H1 (cell line): Measurements from ENCODE around the gene SH3BGRL3. TPM values are rescaled to one million over a fixed set of nuclear protein-coding genes. Genes with fewer than 3 reads are reported as not detected.

Experiments used
- CTCF ChIA-PET: fragments of 300-600 bp; sonication (Branson Sonifier 250); formaldehyde crosslinking; loops from one replicate; lab custom pipeline; 2021; ENCODE audit not compliant: partially characterized antibody; lab: Charles Lee
- POLR2A ChIA-PET: fragments of 300-600 bp; sonication (Branson Sonifier 250); formaldehyde crosslinking; loops from one replicate; lab custom pipeline; 2021; ENCODE audit warnings: inconsistent platforms; ENCODE audit not compliant: partially characterized antibody; lab: Charles Lee
- DNase-seq, 2 experiments: peaks; one replicate each; pipeline versions ENCODE4 v3.0.0 to v3.0.0-alpha.2; 2010 to 2022; ENCODE audit warnings: low spot score in 2 of 2, low read depth in 1 of 2, mixed read lengths in 1 of 2
- FAIRE-seq: peaks from 2 replicates; lab custom pipeline; 2011; peaks lifted over from hg19 to GRCh38; lab: Jason Lieb, UNC
- H2AFZ ChIP-seq: 2 replicates; pipeline ENCODE4 v1.8.1; 2012; ENCODE audit warnings: low read length, inconsistent platforms
- H2AK5ac ChIP-seq: 2 replicates; pipeline ENCODE4 v1.6.1; 2013; ENCODE audit warnings: low read depth, low read length
- H2BK120ac ChIP-seq: replicated peaks from 2 replicates; pipeline ENCODE3; 2013; ENCODE audit warnings: low read depth, low read length, inconsistent platforms
- H2BK12ac ChIP-seq: 2 replicates; pipeline ENCODE4 v1.6.1; 2013; ENCODE audit warnings: low read depth, low read length
- H2BK15ac ChIP-seq: 2 replicates; pipeline ENCODE4 v1.6.1; 2013; ENCODE audit warnings: low read length
- H2BK20ac ChIP-seq: 2 replicates; pipeline ENCODE4 v1.6.1; 2013; ENCODE audit warnings: low read length
- H2BK5ac ChIP-seq: 2 replicates; pipeline ENCODE4 v1.6.1; 2013; ENCODE audit warnings: low read depth, low read length
- H3K14ac ChIP-seq: 2 replicates; pipeline ENCODE4 v1.6.1; 2013; ENCODE audit warnings: inconsistent platforms; ENCODE audit not compliant: insufficient read length
- H3K18ac ChIP-seq: 2 replicates; pipeline ENCODE4 v1.6.1; 2013; ENCODE audit warnings: low read length; ENCODE audit errors: extremely low read depth
- H3K23ac ChIP-seq: 2 replicates; pipeline ENCODE4 v1.6.1; 2013; ENCODE audit warnings: inconsistent platforms; ENCODE audit not compliant: insufficient read length
- H3K23me2 ChIP-seq: 2 replicates; pipeline ENCODE4 v1.6.1; 2013; ENCODE audit warnings: low read depth, low read length
- H3K27ac ChIP-seq: 2 replicates; pipeline ENCODE4 v1.6.1; 2011; ENCODE audit warnings: low read depth, low read length, inconsistent platforms
- H3K27me3 ChIP-seq, 4 experiments: replicated peaks in 1 of 4; 1 replicate in 1 of 4; 2 replicates in 3 of 4; pipeline versions ENCODE4 v1.6.1 to v1.8.1; 2011 to 2013; ENCODE audit warnings: low read length in 3 of 4, mild to moderate bottlenecking in 3 of 4, inconsistent platforms in 2 of 4, mixed read lengths in 2 of 4, moderate library complexity in 1 of 4; ENCODE audit not compliant: control insufficient read depth in 3 of 4, insufficient read depth in 3 of 4; ENCODE audit errors: extremely low read depth in 1 of 4
- H3K36me3 ChIP-seq, 4 experiments: 2 replicates each; pipeline versions ENCODE4 v1.6.1 to v1.8.1; 2011 to 2013; ENCODE audit warnings: mild to moderate bottlenecking in 4 of 4, low read length in 3 of 4, moderate library complexity in 2 of 4, control low read depth in 1 of 4, inconsistent platforms in 1 of 4; ENCODE audit not compliant: insufficient read depth in 4 of 4, control insufficient read depth in 2 of 4
- H3K4ac ChIP-seq: replicated peaks from 2 replicates; pipeline ENCODE3; 2013; ENCODE audit warnings: low read length, low read depth, mixed read lengths, inconsistent platforms; ENCODE audit not compliant: insufficient read length
- H3K4me1 ChIP-seq, 4 experiments: replicated peaks in 1 of 4; 1 replicate in 1 of 4; 2 replicates in 3 of 4; pipeline versions ENCODE4 v1.6.1 to v1.8.1; 2011 to 2013; ENCODE audit warnings: low read length in 3 of 4, inconsistent platforms in 2 of 4, mixed read lengths in 1 of 4; ENCODE audit not compliant: insufficient read depth in 4 of 4, control insufficient read depth in 3 of 4
- H3K4me2 ChIP-seq, 2 experiments: 2 replicates each; pipeline versions ENCODE4 v1.6.1 to v1.8.1; 2011 to 2013; ENCODE audit warnings: low read depth in 2 of 2, low read length in 2 of 2, control low read depth in 1 of 2, inconsistent platforms in 1 of 2, mild to moderate bottlenecking in 1 of 2; ENCODE audit not compliant: insufficient read depth in 1 of 2
- H3K4me3 ChIP-seq, 4 experiments: fragments of 200-600, 300-600 bp in 1 of 4; sonication (generic), shearing (Covaris generic), sonication (Bioruptor Twin) in 1 of 4; 2 replicates each; pipeline versions ENCODE4 v1.5.1 to v1.8.1; 2011 to 2016; ENCODE audit warnings: low read length in 4 of 4, low read depth in 3 of 4, control low read depth in 2 of 4, inconsistent platforms in 2 of 4, mild to moderate bottlenecking in 2 of 4, mixed read lengths in 1 of 4, moderate library complexity in 1 of 4; ENCODE audit not compliant: insufficient read depth in 2 of 4; ENCODE audit errors: extremely low read depth in 1 of 4
- H3K56ac ChIP-seq: replicated peaks from 2 replicates; pipeline ENCODE3; 2013; ENCODE audit warnings: low read depth, mild to moderate bottlenecking, mixed read lengths, low read length, inconsistent platforms; ENCODE audit not compliant: insufficient read length
- H3K79me1 ChIP-seq: 2 replicates; pipeline ENCODE4 v1.6.1; 2013; ENCODE audit warnings: low read depth, low read length, control low read depth
- H3K79me2 ChIP-seq, 2 experiments: 2 replicates each; pipeline versions ENCODE4 v1.6.1 to v1.8.1; 2012 to 2013; ENCODE audit warnings: low read length in 2 of 2, mild to moderate bottlenecking in 2 of 2, inconsistent platforms in 1 of 2; ENCODE audit not compliant: insufficient read depth in 2 of 2, control insufficient read depth in 1 of 2
- H3K9ac ChIP-seq, 4 experiments: replicated peaks in 1 of 4; 1 replicate in 1 of 4; 2 replicates in 3 of 4; pipeline versions ENCODE4 v1.6.1 to v1.8.1; 2011 to 2013; ENCODE audit warnings: low read depth in 3 of 4, low read length in 3 of 4, control low read depth in 2 of 4, mild to moderate bottlenecking in 2 of 4, moderate library complexity in 2 of 4, inconsistent platforms in 1 of 4; ENCODE audit errors: extremely low read depth in 1 of 4
- H3K9me3 ChIP-seq, 2 experiments: 2 replicates each; pipeline versions ENCODE4 v1.6.1 to v1.8.1; 2012 to 2013; ENCODE audit warnings: mild to moderate bottlenecking in 2 of 2, moderate library complexity in 2 of 2, control low read depth in 1 of 2, inconsistent platforms in 1 of 2, low read depth in 1 of 2, low read length in 1 of 2, mixed read lengths in 1 of 2; ENCODE audit not compliant: insufficient read depth in 2 of 2
- H4K20me1 ChIP-seq, 2 experiments: replicated peaks in 1 of 2; 2 replicates each; pipeline versions ENCODE3 to v1.8.1; 2011 to 2013; ENCODE audit warnings: inconsistent platforms in 2 of 2, low read length in 2 of 2, mild to moderate bottlenecking in 1 of 2; ENCODE audit not compliant: insufficient read depth in 2 of 2, control insufficient read depth in 1 of 2
- H4K5ac ChIP-seq: 2 replicates; pipeline ENCODE4 v1.6.1; 2013; ENCODE audit warnings: low read length, low read depth, mixed read lengths, inconsistent platforms; ENCODE audit not compliant: insufficient read length
- H4K8ac ChIP-seq: 2 replicates; pipeline ENCODE4 v1.8.0; 2013; ENCODE audit warnings: mild to moderate bottlenecking, moderate library complexity, low read length, inconsistent platforms; ENCODE audit not compliant: insufficient read depth; ENCODE audit errors: extremely low read depth
- H4K91ac ChIP-seq: replicated peaks from 2 replicates; pipeline ENCODE3; 2013; ENCODE audit warnings: low read length, mixed read lengths, inconsistent platforms; ENCODE audit not compliant: insufficient read length
- CBX5 ChIP-seq: fragments of 300-800, 300-1000 bp; sonication (generic); IDR thresholded peaks from 2 replicates; pipeline ENCODE4 v1.7.1; 2016; ENCODE audit warnings: antibody characterized with exemption, low read length, low read depth
- CREB1 ChIP-seq: IDR thresholded peaks from 2 replicates; pipeline ENCODE4 v1.6.1; 2012; ENCODE audit warnings: inconsistent platforms
- FOSL1 ChIP-seq: IDR thresholded peaks from 2 replicates; pipeline ENCODE4 v1.6.1; 2011; ENCODE audit warnings: mild to moderate bottlenecking, low read depth, low read length, moderate library complexity; ENCODE audit not compliant: insufficient read depth
- PHF8 ChIP-seq: fragments of 200-600 bp; sonication (generic); conservative IDR thresholded peaks from 2 replicates; pipeline ENCODE4 v1.7.1; 2012; ENCODE audit warnings: low read depth, mild to moderate bottlenecking, inconsistent platforms, low read length, moderate library complexity
- RFX5 ChIP-seq: IDR thresholded peaks from 2 replicates; pipeline ENCODE4 v1.6.1; 2011; ENCODE audit warnings: low read depth, low read length, improper control_type of control experiment, borderline replicate concordance
- RNF2 ChIP-seq: fragments of 200-900, 300-1000 bp; sonication (generic); IDR thresholded peaks from 2 replicates; pipeline ENCODE4 v1.7.1; 2016; ENCODE audit warnings: borderline replicate concordance, low read depth, mild to moderate bottlenecking, antibody characterized with exemption, low read length; ENCODE audit not compliant: poor library complexity, severe bottlenecking; ENCODE audit errors: missing control alignments
- RXRA ChIP-seq: IDR thresholded peaks from 2 replicates; pipeline ENCODE4 v1.6.1; 2011; ENCODE audit warnings: low read depth, mild to moderate bottlenecking, low read length, moderate library complexity; ENCODE audit not compliant: insufficient read depth
- SAP30 ChIP-seq: fragments of 300-600 bp; sonication (generic); IDR thresholded peaks from 2 replicates; pipeline ENCODE4 v1.7.1; 2012; ENCODE audit warnings: low read length, moderate library complexity, mild to moderate bottlenecking, inconsistent platforms; ENCODE audit not compliant: insufficient read depth, insufficient replicate concordance
- YY1 ChIP-seq: IDR thresholded peaks from 2 replicates; pipeline ENCODE4 v1.6.1; 2011; ENCODE audit warnings: low read depth, mild to moderate bottlenecking, low read length
- ZNF274 ChIP-seq: IDR thresholded peaks from 2 replicates; pipeline ENCODE4 v1.7.0; 2012; ENCODE audit warnings: low read length, borderline replicate concordance; ENCODE audit errors: extremely low read depth
- whole genome bisulfite sequencing, 2 experiments: shearing (Covaris generic) in 1 of 2; methylation state at CpG; one replicate each; pipeline versions ENCODE4 v1.1.6 to v1.1.7; 2013 to 2015; ENCODE audit warnings: low lambda C conversion rate in 2 of 2, mixed read lengths in 2 of 2, inconsistent platforms in 1 of 2, low coverage in 1 of 2, missing lambda C conversion rate in 1 of 2; ENCODE audit not compliant: insufficient replicate concordance in 2 of 2, insufficient coverage in 1 of 2, insufficient read length in 1 of 2; ENCODE audit errors: extremely low coverage in 1 of 2, missing lambda C conversion rate in 1 of 2; 5-methylcytosine and 5-hydroxymethylcytosine counted together
- polyA plus RNA-seq, 7 experiments: library from polyadenylated mRNA; depleted of rRNA in 3 of 7; stranded (reverse) in 5 of 7; unstranded in 2 of 7; fragments of >200 nt in 5 of 7; fragments of 200-250 nt in 2 of 7; gene quantifications; 1 replicate in 5 of 7; 2 replicates in 1 of 7; 4 replicates in 1 of 7; pipeline versions ENCODE4 v1.2.1 to v1.2.3, GENCODE V29; 2011 to 2013; ENCODE audit warnings: missing spikeins in 2 of 7, mixed read lengths in 2 of 7
- total RNA-seq: library from RNA; stranded (reverse); fragmentation: NEBNext Ultra II Directional; extraction: Animal tissue kit (Norgen Biotek cat#: 25700); gene quantifications from 2 replicates; pipeline ENCODE4 v1.2.1, GENCODE V29; 2021
- TF ChIP-seq, protein P1 (sequence below): IDR thresholded peaks from 2 replicates; pipeline ENCODE4 v1.6.1; 2012; ENCODE audit warnings: inconsistent platforms

SH3BGRL3 gene
- total and polyA plus RNA-seq, 2 of the 8 experiments (the other 6 are each of a cell fraction or from before 2014, with no cell fraction given): 77.8 to 107 TPM

- no peak overlapping the region for H2AFZ ChIP-seq
- WGBS, 2 experiments: 66% methylated on average over 6 of the region's 6 CpGs; no CpG with 5 or more reads in 1 of the 2 experiments
- POLR2A ChIA-PET: interaction anchor here (0.5 to 0.9 kb wide), 2 partner anchors 8 to 77 kb away, joined by 3 read pairs; no protein-coding TSS in a partner anchor
Observed at GRCh38 chr1:26297791-26298124, 17.9 kb downstream of the SH3BGRL3 start.

More at GRCh38 chr1:26297791-26298124, 17.9 kb downstream of the SH3BGRL3 start:
- Histone ChIP-seq H3K79me2 (no peaks in the 10 kb centered on the region), H3K4me3 (no peak overlapping the region), H2BK12ac (no peak overlapping the region), H3K4me1 (no peaks in the 10 kb centered on the region), H2BK5ac (no peak overlapping the region), H4K8ac (peak overlapping the region; percentile 35; the same call in 1 of the 2 replicates), H4K5ac (no peak overlapping the region), H2BK15ac (no peak overlapping the region), H3K36me3 (no peaks in the 10 kb centered on the region), H3K23ac (no peak overlapping the region), H3K27me3 (no peaks in the 10 kb centered on the region), H3K14ac (no peak overlapping the region), H3K4me2 (no peak overlapping the region), H3K4ac (no peak overlapping the region), H3K56ac (no peak overlapping the region), H2BK20ac (no peak overlapping the region), H3K9ac (no peak overlapping the region), H2BK120ac (no peak overlapping the region), H2AK5ac (no peak overlapping the region), H3K9me3 (no peaks in the 10 kb centered on the region), H4K91ac (no peak overlapping the region), H3K27ac (no peak overlapping the region), H3K18ac (no peak overlapping the region; the same call in 1 of the 2 replicates), H4K20me1 (peaks cover 0 to 3% of the 10 kb centered on the region in 2 experiments), H3K79me1 (no peaks in the 10 kb centered on the region), H3K23me2 (no peaks in the 10 kb centered on the region)
- FAIRE-seq (no peak), DNase-seq (no peak)
- no peak for TF ChIP-seq ZNF274
- no peak for TF ChIP-seq RNF2
- no peak for TF ChIP-seq CBX5
- TF ChIP-seq RXRA: no peak
- no peak for TF ChIP-seq FOSL1
- TF ChIP-seq PHF8: no peak
- TF ChIP-seq YY1: no peak
- TF ChIP-seq, protein P1, sequence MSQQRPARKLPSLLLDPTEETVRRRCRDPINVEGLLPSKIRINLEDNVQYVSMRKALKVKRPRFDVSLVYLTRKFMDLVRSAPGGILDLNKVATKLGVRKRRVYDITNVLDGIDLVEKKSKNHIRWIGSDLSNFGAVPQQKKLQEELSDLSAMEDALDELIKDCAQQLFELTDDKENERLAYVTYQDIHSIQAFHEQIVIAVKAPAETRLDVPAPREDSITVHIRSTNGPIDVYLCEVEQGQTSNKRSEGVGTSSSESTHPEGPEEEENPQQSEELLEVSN: no peak
- TF ChIP-seq SAP30: no peak
- TF ChIP-seq CREB1: no peak
- no peak for TF ChIP-seq RFX5
- CTCF ChIA-PET: interaction anchor here (0.8 to 57.0 kb wide), 4 partner anchors 5 to 233 kb away, joined by 3 to 1530 read pairs (median 766); partner anchors contain the start of genes CD52, SH3BGRL3 and UBXN11
